Activated T-cell treated with anti-CD3 and anti-CD28 coated beads for 48 hours (primary cell): ENCODE data around the gene ASH1L.
"Not testable (repeated sequence)": the region's sequence is repeated elsewhere in the genome, so short reads cannot be mapped to it uniquely, and the experiment has no call there.

ENCODE experiments used
- DNase-seq: peaks from one replicate; pipeline ENCODE4 v3.0.0-alpha.2; 2020; ENCODE audit warnings: low read depth

ASH1L gene

GRCh38 chr1:155555915-155556314, 6.7 kb downstream of the ASH1L start:
- DNase-seq: no peak

DNA sequence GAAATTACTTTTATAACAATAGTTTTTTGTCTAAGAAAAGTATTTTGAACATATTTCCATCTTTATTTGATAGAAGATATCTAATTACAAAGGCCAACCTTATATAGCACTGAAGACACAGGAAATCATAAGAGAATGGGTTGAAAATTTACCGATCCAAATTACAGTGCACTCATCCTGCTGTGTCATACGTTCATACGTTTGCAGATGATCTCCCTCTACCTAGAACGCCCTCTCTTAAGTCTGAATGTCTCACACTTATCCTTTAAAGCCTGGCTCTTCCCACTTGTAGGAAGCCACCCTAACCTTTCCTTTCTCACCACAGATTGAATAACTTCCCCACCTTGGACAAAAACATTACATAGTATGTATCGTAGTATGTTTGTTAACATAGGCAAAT, 9.3 kb downstream of the ASH1L start:
- DNase-seq: no peak

GRCh38 chr1:155548706-155549105, 13.9 kb downstream of the ASH1L start:
- no peak for DNase-seq

DNA sequence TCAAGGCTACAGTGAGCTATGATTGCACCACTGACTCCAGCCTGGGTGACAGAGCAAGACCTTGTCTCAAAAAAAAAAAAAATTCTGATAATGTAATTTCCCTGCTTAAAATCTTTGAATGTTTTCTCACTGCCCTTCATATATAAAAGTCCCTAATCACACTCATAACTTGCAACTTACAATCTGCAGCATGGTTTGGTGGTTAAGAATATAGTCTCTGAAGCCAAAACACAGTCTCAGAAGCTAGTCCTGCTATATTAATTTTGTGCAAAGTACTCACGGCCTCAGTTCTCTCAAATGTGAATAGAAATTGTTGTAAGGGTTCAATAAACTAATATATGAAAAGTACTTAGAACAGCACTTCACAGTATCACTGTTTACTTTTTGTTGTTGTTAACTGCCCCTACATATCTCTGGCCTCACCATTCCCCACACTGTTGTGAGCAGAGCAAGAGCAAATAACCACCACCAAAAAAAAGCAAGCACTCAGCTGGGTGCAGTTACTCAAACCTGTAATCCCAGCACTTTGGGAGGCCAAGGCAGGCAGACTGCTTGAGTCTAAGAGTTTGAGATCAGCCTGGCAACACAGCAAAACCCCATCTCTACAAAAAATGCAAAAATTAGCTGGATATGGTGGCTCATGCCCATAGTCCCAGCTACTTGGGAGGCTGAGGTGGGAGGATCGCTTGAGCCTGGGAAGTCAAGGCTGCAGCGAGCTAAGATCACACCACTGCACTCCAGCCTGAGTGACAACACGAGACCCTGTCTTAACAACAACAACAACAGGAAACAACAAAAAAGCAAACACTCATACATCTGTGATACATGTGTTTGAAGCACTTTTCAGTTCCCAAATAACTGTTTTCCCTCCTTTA, 22.4 kb downstream of the ASH1L start:
- no peak for DNase-seq

GRCh38 chr1:155537193-155537592, 25.4 kb downstream of the ASH1L start:
- DNase-seq: no peak

GRCh38 chr1:155531624-155532023, 31.0 kb downstream of the ASH1L start:
- DNase-seq: no peak

- no peak for DNase-seq
These were observed 32.7 kb downstream of the ASH1L start for GRCh38 chr1:155529929-155530328.

- DNase-seq: no peak
These were observed 33.5 kb downstream of the ASH1L start for GRCh38 chr1:155529109-155529508.

GRCh38 chr1:155527677-155528076, 34.9 kb downstream of the ASH1L start:
- no peak for DNase-seq

GRCh38 chr1:155526356-155526755, 36.2 kb downstream of the ASH1L start:
- DNase-seq: no peak

GRCh38 chr1:155522069-155522468, 40.5 kb downstream of the ASH1L start:
- DNase-seq: no peak

DNA sequence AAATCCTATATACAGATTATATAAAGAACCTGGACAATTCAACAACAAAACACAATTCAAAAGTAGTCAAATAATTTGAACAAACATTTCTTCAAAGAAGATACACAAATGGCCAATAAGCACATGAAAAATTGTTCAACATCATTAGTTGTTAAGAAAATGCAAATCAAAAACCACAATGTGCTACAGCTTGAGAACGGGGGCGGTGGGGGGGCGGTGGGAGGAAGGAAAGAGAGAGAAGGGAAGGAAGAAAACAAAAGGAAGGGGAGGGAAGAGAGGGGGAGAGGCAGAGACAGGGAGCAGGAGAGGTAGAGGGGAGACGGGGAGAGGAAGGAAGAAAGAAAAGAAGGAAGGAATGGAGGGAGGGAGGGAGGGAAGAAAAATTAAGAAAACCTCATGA, 44.1 kb downstream of the ASH1L start:
- no peak for DNase-seq

DNA sequence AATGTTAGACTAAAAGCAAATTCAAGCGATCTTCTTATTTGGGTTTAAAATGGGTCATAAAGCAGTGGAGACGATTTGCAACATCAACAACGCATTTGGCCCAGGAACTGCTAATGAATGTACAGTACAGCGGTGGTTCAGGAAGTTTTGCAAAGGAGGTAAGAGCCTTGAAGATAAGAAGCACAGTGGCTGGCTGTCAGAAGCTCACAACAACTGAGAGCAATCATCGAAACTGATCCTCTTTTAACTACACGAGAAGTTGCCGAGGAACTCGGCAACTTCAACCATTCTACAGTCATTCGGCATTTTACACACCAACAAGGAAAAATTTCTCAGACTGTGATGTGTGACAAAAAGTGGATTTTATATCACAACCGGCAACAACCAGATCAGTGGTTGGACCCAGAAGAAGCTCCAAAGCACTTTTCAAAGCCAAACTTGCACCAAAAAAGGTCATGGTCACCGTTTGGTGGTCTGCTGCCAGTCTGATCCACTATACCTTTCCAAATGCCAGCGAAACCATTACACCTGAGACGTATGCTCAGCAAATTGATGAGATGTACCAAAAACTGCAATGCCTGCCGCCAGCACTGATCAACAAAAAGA, 47.9 kb downstream of the ASH1L start:
- no peak for DNase-seq

DNA sequence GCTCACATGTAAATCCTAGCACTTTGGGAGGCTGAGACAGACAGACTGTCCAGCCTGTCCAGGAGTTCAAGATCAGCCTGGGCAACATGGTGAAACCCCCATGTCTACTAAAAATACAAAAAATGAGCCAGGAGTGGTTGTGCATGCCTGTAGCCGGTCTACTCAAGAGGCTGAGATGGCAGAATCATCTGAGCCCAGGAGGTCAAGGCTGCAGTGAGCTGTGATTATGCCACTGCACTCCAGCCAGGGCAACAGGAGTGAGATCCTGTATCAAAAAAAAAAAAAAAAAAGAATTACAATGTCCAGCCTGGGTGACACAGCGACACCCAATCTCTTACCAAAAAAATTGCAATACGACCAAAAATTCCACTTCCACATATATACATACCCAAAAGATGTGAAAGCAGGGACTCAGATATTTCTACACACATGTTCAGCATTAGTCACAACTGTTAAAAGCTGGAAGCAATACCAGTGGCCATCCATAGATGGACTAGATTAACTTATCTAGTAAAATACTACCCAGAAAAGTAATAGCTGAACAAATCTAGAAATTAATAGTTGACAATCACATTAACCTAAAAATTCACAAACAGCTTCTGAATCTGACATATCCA, 49.2 kb downstream of the ASH1L start:
- DNase-seq: no peak

GRCh38 chr1:155511385-155511784, 51.2 kb downstream of the ASH1L start:
- not testable (repeated sequence) for DNase-seq

DNA sequence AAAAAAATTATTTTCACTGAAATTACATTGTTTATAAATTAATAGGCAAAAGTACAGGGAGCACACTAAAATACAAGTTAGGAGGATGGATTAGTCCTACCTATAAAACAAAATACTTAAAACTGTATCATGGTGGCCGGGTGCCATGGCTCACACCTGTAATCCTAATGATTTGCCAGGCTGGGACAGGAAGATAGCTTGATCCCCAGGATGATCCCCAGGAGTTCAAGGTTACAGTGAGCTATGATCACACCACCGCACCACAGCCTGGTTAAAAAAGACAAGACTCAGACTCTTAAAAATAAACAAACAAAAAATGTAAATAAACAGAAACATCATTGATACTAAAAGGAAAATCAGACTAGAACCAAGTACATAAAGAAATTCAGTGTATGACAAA, 53.5 kb downstream of the ASH1L start:
- DNase-seq: no peak

GRCh38 chr1:155507945-155508344, 54.7 kb downstream of the ASH1L start:
- DNase-seq: no peak

DNA sequence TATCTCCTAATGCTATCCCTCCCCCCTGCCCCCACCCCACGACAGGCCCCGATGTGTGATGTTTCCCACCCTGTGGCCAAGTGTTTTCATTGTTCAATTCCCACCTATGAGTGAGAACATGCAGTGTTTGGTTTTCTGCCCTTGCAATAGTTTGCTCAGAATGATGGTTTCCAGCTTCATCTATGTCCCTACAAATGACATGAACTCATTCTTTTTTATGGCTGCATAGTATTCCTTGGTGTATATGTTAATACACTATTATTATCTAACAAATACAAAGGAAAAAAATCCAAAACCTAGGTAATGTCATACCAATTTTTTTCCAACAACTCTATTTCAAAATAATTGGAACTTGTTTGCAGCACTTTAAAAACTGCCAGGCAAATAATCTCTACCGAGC, 56.6 kb downstream of the ASH1L start:
- not testable (repeated sequence) for DNase-seq

DNA sequence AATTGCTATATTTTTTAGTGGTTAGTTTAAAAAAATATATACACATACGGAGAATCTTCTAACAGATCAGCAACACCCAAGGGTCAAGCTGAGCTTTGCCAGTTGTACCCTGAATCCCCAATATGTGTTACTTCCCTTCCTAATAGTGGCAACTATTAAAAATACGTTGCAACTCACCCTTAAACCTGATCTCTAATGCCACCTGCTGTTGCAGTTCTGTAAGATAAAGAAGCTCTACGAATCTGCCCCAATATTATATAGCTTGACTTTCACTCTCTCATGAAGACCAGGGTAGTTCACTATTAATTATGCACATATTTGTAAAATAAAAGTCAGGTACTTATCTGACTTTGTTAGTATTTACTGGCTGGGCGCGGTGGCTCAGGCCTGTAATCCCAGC, 58.4 kb downstream of the ASH1L start:
- no peak for DNase-seq

DNA sequence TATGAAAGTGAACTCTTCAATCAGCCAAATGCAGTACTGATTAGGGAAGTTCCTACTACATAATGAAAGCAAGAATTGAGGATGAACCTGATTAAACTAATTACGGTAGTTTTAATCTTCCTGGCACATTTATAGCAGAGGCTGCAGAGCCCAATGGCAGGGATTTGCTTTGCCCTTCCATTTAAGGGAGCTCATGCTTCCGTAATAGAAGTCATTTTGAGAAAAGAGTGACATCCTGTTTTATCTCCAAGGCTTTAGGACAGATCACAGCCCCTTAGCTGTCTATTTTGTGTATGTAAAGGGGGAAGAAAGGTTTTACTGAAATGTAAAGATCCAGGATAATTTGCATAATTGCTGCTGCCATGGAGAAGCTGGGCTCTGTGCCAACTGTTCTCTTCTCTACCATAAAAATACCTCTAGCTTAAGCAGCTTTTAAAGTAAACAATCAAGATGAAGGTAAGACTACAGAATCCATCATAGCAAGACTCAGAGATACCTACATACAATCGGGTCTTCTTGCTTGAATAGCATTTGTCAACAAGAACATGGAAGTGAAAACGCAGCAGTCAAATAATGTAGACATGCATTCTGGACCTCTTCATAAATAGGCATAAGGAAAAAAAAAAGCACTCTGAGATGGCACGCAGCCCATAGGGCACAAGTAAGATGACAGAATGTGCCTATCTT, 62.5 kb downstream of the ASH1L start:
- DNase-seq: no peak

DNA sequence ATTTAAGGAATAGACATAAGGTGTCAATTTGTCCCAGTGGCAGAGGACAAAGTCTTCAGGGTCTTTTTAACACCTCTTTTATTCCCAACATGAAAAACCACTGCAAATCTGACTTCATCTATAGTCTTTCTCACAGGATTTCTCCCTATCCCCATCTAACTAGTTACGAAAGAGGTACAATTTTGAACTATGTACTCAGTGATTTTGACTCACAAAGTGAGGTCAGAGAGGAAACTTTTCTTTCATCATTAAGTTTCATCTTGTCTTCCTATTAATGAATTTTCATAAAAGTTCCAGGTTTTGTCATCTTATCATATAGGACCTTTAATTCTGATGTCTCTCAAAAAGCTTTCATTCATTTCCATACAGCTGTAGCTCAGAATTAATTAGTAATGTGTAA, 63.3 kb downstream of the ASH1L start:
- DNase-seq: no peak

GRCh38 chr1:155493595-155493994, 69.0 kb downstream of the ASH1L start:
- not testable (repeated sequence) for DNase-seq

- DNase-seq: not testable (repeated sequence)
These were observed 74.2 kb downstream of the ASH1L start for GRCh38 chr1:155488419-155488818.
